Measurements from ENCODE around the gene TBCK. TPM values are rescaled to one million over a fixed set of nuclear protein-coding genes. Genes with fewer than 3 reads are reported as not detected.

The TBCK gene
- total and polyA plus RNA-seq, 2 of the 13 experiments (the other 11 are each of a cell fraction or from before 2014, with no cell fraction given): 51.0 to 62.4 TPM

GRCh38 chr4:106287353-106287969, 28.5 kb downstream of the TBCK start (continued):
- TF ChIP-seq ARID4A (CRISPR knock-in tag; IDR thresholded peaks at IDR 0.05; ENCODE audit: borderline replicate concordance) (peak; percentile 65; the same call in 1 of the 2 replicates), HMG20A (CRISPR knock-in tag; IDR thresholded peaks at IDR 0.05; ENCODE audit: borderline replicate concordance) (peak; percentile 96), ZBTB20 (CRISPR knock-in tag; IDR thresholded peaks at IDR 0.05; ENCODE audit: borderline replicate concordance, low read depth) (peak; percentile 65; the same call in 1 of the 2 replicates), POLR2AphosphoS2 (IDR thresholded peaks at IDR 0.05; ENCODE audit: low read depth, low read length) (no peak), ZNF577 (CRISPR knock-in tag; IDR thresholded peaks at IDR 0.05; ENCODE audit: borderline replicate concordance, low read depth) (no peak), CBFB (CRISPR knock-in tag; IDR thresholded peaks at IDR 0.05) (0 out of 2 replicates have a peak, but pooled peaks have one; percentile 51), ETV5 (CRISPR knock-in tag; IDR thresholded peaks at IDR 0.05; ENCODE audit: borderline replicate concordance) (peak; percentile 89; the same call in 1 of the 2 replicates), ZNF513 (CRISPR knock-in tag; conservative IDR thresholded peaks at IDR 0.05) (no peak), ZNF710 (CRISPR knock-in tag; IDR thresholded peaks at IDR 0.05; ENCODE audit: borderline replicate concordance) (peak; percentile 52; the same call in 1 of the 2 replicates), KDM6A (CRISPR knock-in tag; IDR thresholded peaks at IDR 0.05; ENCODE audit: low read depth) (peak; percentile 88), ZNF232 (CRISPR knock-in tag; IDR thresholded peaks at IDR 0.05; ENCODE audit: borderline replicate concordance) (peak; percentile 69; the same call in 1 of the 2 replicates), FOXA3 (CRISPR knock-in tag; IDR thresholded peaks at IDR 0.05) (peak; percentile 99), SKI (IDR thresholded peaks at IDR 0.05; ENCODE audit: partially characterized antibody) (peak; percentile 52), FOXA1 (IDR thresholded peaks at IDR 0.05) (peak; percentile 86), FOXA1 (CRISPR knock-in tag; IDR thresholded peaks at IDR 0.05) (peak; percentile 98), TBL1XR1 (IDR thresholded peaks at IDR 0.05; ENCODE audit: borderline replicate concordance, low read length, partially characterized antibody) (peak; percentile 58), RFXANK (CRISPR knock-in tag; IDR thresholded peaks at IDR 0.05) (peak; percentile 48; the same call in 1 of the 2 replicates), RFX1 (IDR thresholded peaks at IDR 0.05) (peak; percentile 73), TOPORS (CRISPR knock-in tag; IDR thresholded peaks at IDR 0.05) (no peak), PBX2 (CRISPR knock-in tag; IDR thresholded peaks at IDR 0.05) (no peak), HNF4A (CRISPR knock-in tag; IDR thresholded peaks at IDR 0.05) (peak; percentile 76)
